Loucy (cell line): Measurements from ENCODE around the gene ATP6V0D1.

Experiments
- H2AFZ ChIP-seq: fragments of 200-600 bp; sonication (generic); 2 replicates; pipeline ENCODE4 v1.6.0; 2016; ENCODE audit warnings: antibody characterized with exemption, mild to moderate bottlenecking, low read length, moderate library complexity
- H3F3A ChIP-seq: fragments of 200-600 bp; 2 replicates; pipeline ENCODE4 v1.6.0; 2016; ENCODE audit warnings: antibody characterized with exemption, low read depth, mild to moderate bottlenecking
- H3K27me3 ChIP-seq: fragments of 200-600 bp; sonication (generic); 2 replicates; pipeline ENCODE4 v1.6.1; 2014; ENCODE audit warnings: low read length, mild to moderate bottlenecking; ENCODE audit not compliant: insufficient read depth, poor library complexity, severe bottlenecking
- H3K36me3 ChIP-seq: fragments of 200-600 bp; sonication (generic); 2 replicates; pipeline ENCODE4 v1.6.1; 2016; ENCODE audit warnings: low read length; ENCODE audit not compliant: insufficient read depth
- H3K4me1 ChIP-seq: fragments of 200-600 bp; sonication (generic); 2 replicates; pipeline ENCODE4 v1.5.1; 2014; ENCODE audit warnings: low read length, mild to moderate bottlenecking; ENCODE audit not compliant: insufficient read depth, poor library complexity, severe bottlenecking
- H3K4me2 ChIP-seq: fragments of 200-600 bp; sonication (generic); 2 replicates; pipeline ENCODE4 v1.6.0; 2014; ENCODE audit warnings: antibody characterized with exemption, low read length, low read depth, mild to moderate bottlenecking; ENCODE audit not compliant: poor library complexity, severe bottlenecking
- H3K4me3 ChIP-seq: fragments of 200-600 bp; sonication (generic); 2 replicates; pipeline ENCODE4 v1.5.1; 2014; ENCODE audit warnings: low read length, mild to moderate bottlenecking, mixed read lengths; ENCODE audit not compliant: poor library complexity, severe bottlenecking
- H3K79me2 ChIP-seq: fragments of 200-600 bp; sonication (generic); 2 replicates; pipeline ENCODE4 v1.6.1; 2014; ENCODE audit warnings: low read length; ENCODE audit not compliant: insufficient read depth
- H3K9ac ChIP-seq: fragments of 200-600 bp; sonication (generic); 2 replicates; pipeline ENCODE4 v1.6.0; 2014; ENCODE audit warnings: mild to moderate bottlenecking, low read depth, low read length, moderate library complexity; ENCODE audit not compliant: poor library complexity, severe bottlenecking
- H3K9me2 ChIP-seq: fragments of 200-600 bp; sonication (generic); replicated peaks from 2 replicates; pipeline ENCODE4 v1.6.1; 2016; ENCODE audit warnings: low read depth, low read length, mixed read lengths
- H3K9me3 ChIP-seq: fragments of 200-600 bp; sonication (generic); 2 replicates; pipeline ENCODE4 v1.6.1; 2014; ENCODE audit warnings: mild to moderate bottlenecking, antibody characterized with exemption, low read length, low read depth; ENCODE audit not compliant: insufficient read depth
- H4K20me1 ChIP-seq: fragments of 200-600 bp; sonication (generic); 2 replicates; pipeline ENCODE4 v1.6.0; 2014; ENCODE audit warnings: antibody characterized with exemption, low read length, mild to moderate bottlenecking; ENCODE audit not compliant: insufficient read depth, poor library complexity, severe bottlenecking
- EZH2phosphoT487 ChIP-seq: fragments of 200-600 bp; IDR thresholded peaks from 2 replicates; pipeline ENCODE4 v1.6.1; 2018; ENCODE audit warnings: antibody characterized with exemption, mild to moderate bottlenecking, moderate library complexity, borderline replicate concordance
- TF ChIP-seq, protein P1 (sequence below): fragments of 200-600 bp; sonication (generic); conservative IDR thresholded peaks from 2 replicates; pipeline ENCODE4 v1.5.1; 2014; ENCODE audit warnings: mild to moderate bottlenecking, antibody characterized with exemption, low read length

Gene ATP6V0D1

DNA sequence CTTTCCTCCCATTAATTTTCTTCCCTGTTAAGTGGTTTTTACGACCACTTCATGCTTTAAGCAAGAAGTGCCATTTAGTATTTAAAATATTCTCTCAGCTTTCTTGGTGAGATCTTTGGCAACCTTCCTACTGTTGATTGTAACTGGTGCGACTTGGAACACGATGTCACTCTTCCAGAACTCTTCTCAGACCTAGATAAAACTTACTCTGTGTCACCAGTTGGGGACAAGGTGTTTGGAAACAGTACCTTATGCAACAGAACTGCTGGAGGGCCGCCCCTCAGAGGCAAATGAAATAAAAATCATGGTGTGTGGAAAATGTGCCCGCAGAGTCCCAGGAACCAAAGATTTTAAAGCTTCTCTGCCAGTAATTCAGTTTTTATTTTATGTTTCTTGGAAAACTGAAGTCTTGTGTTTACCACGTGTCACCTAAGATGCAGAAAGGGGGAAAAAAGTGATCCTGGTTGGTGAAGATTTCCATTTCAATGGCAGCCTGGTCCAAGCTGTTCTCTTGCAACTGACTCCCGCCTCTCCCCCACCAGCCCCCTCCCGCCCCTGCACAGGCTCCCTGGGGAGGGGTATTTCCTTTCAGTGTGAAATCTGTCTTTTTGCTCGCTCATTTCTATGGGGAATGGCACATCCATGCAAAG, 57.2 kb downstream of the ATP6V0D1 start:
- no peaks in the 10 kb centered on the region for H3K9me3 ChIP-seq
- no peaks in the 10 kb centered on the region for H3F3A ChIP-seq
- no peaks in the 10 kb centered on the region for H3K27me3 ChIP-seq
- H3K4me2 ChIP-seq = no peak overlapping the region
- H3K79me2 ChIP-seq = no peaks in the 10 kb centered on the region
- H3K4me3 ChIP-seq = no peak overlapping the region
- H3K4me1 ChIP-seq = no peaks in the 10 kb centered on the region
- H2AFZ ChIP-seq = no peak overlapping the region
- H4K20me1 ChIP-seq = no peaks in the 10 kb centered on the region
- no peak overlapping the region for H3K9ac ChIP-seq
- no peaks in the 10 kb centered on the region for H3K9me2 ChIP-seq
- TF ChIP-seq, protein P1, sequence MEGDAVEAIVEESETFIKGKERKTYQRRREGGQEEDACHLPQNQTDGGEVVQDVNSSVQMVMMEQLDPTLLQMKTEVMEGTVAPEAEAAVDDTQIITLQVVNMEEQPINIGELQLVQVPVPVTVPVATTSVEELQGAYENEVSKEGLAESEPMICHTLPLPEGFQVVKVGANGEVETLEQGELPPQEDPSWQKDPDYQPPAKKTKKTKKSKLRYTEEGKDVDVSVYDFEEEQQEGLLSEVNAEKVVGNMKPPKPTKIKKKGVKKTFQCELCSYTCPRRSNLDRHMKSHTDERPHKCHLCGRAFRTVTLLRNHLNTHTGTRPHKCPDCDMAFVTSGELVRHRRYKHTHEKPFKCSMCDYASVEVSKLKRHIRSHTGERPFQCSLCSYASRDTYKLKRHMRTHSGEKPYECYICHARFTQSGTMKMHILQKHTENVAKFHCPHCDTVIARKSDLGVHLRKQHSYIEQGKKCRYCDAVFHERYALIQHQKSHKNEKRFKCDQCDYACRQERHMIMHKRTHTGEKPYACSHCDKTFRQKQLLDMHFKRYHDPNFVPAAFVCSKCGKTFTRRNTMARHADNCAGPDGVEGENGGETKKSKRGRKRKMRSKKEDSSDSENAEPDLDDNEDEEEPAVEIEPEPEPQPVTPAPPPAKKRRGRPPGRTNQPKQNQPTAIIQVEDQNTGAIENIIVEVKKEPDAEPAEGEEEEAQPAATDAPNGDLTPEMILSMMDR = no peak
- no peak for TF ChIP-seq EZH2phosphoT487
- no peaks in the 10 kb centered on the region for H3K36me3 ChIP-seq

DNA sequence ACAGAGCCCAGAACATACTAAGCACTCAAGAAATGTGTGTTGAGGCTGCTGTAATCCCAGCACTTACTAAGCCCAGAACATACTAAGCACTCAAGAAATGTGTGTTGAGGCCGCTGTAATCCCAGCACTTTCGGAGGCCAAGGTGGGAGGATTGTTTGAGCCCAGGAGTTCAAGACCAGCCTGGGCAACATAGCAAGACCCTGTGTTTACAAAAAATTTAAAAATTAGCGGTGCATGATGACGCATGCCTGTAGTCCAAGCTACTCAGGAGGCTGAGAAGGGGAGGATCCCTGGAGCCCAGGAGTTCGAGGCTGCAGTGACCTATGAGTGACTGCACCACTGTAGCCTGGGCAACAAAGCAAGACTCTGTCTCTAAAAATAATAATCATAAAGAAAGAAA, 57.9 kb downstream of the ATP6V0D1 start:
- no peaks in the 10 kb centered on the region for H3K27me3 ChIP-seq
- no peaks in the 10 kb centered on the region for H3K36me3 ChIP-seq
- H3K9ac ChIP-seq = no peak overlapping the region
- no peak for TF ChIP-seq EZH2phosphoT487
- TF ChIP-seq, protein P1 = no peak
- H3K4me1 ChIP-seq = no peaks in the 10 kb centered on the region
- H3F3A ChIP-seq = no peaks in the 10 kb centered on the region
- no peak overlapping the region for H2AFZ ChIP-seq
- H4K20me1 ChIP-seq = no peaks in the 10 kb centered on the region
- no peak overlapping the region for H3K4me3 ChIP-seq
- H3K79me2 ChIP-seq = no peaks in the 10 kb centered on the region
- no peak overlapping the region for H3K4me2 ChIP-seq
- no peaks in the 10 kb centered on the region for H3K9me3 ChIP-seq
- H3K9me2 ChIP-seq = no peaks in the 10 kb centered on the region

DNA sequence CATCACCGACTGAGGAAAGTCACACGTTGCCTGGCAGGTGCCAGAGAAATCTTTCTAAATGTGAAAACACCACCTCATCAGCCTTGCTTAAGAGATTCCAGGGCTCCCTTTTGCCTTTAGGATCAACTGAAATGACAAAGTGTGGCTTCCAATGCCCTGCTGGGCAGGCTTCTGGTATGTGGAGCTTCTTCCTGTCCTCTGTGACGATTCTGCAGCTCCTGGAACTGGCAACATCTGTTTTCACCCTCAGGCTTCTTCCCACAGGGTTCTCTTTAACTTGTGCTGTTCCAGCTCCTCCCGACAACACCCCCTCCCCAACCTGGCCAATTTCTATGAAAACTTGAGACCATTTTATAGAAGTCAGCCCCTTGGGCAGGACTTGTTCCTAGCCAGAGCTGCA, 59.9 kb downstream of the ATP6V0D1 start:
- no peaks in the 10 kb centered on the region for H3K27me3 ChIP-seq
- H4K20me1 ChIP-seq = no peaks in the 10 kb centered on the region
- H3F3A ChIP-seq = no peaks in the 10 kb centered on the region
- H3K4me2 ChIP-seq = no peak overlapping the region
- no peaks in the 10 kb centered on the region for H3K9me2 ChIP-seq
- H2AFZ ChIP-seq = no peak overlapping the region
- H3K4me1 ChIP-seq = no peaks in the 10 kb centered on the region
- H3K36me3 ChIP-seq = no peaks in the 10 kb centered on the region
- H3K79me2 ChIP-seq = no peaks in the 10 kb centered on the region
- H3K9ac ChIP-seq = no peak overlapping the region
- no peaks in the 10 kb centered on the region for H3K9me3 ChIP-seq
- H3K4me3 ChIP-seq = no peak overlapping the region
- TF ChIP-seq, protein P1 = no peak
- TF ChIP-seq EZH2phosphoT487 = no peak
